SIG-M5 treated with dmso at 0.1 percent for 504 hours (cell line): ENCODE measurements around the gene CD244.
"Not testable (repeated sequence)": the region's sequence is repeated elsewhere in the genome, so short reads cannot be mapped to it uniquely, and the experiment has no call there.

ENCODE experiments used
- DNase-seq: peaks from one replicate; lab custom pipeline; 2025; ENCODE audit not compliant: unreplicated experiment; lab: John Stamatoyannopoulos, UW

CD244 gene

DNA sequence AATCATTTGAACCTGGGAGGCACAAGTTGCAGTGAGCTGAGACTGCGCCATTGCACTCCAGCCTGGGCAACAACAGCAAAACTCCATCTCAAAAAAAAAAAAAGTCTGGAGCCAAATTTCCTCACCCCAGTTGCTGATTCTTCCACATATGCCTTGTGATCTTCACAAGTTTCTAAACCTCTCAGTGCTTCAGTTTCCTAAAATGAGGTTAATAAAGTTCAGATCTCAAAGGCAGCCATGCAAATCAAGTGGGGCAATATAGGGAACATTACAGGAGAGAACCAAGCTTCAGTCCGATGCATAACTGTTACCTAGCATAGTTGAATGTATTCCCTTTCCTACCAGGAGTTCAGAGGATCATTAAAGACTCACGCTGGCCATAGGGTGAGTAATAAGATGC lies 17.5 kb upstream of the CD244 start:
- DNase-seq, result no peak

GRCh38 chr1:160879056-160879455 lies 16.4 kb upstream of the CD244 start:
- no peak for DNase-seq

- peak; percentile 52 for DNase-seq
Measured at GRCh38 chr1:160877221-160877620, 14.5 kb upstream of the CD244 start.

GRCh38 chr1:160876311-160876710 lies 13.6 kb upstream of the CD244 start:
- DNase-seq, result no peak

GRCh38 chr1:160875591-160875990 lies 12.9 kb upstream of the CD244 start:
- peak; percentile 35 for DNase-seq

DNA sequence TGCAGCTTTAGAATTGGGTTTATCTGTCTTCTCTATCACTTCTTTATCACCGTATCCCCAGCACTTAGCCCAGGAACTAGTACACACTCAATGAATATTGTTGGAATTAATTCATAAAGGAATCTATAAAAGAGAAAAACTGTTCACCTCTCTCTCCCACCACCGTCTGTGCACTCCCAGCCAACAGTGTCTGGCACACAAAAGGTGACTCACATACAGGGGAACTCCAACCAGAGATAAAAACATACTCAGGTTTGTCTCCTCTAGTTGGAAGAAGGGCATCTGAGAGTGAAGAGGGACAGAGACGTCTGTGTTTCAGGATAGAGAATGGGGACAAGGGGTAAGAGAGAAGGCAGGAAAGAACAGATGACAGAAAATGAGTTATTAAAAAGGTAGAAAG lies 12.2 kb upstream of the CD244 start:
- DNase-seq, result no peak

- peak; percentile 66 for DNase-seq
Measured at GRCh38 chr1:160868141-160868540, 5.5 kb upstream of the CD244 start.

- not testable (repeated sequence) for DNase-seq
Measured at GRCh38 chr1:160867651-160868050, 5.0 kb upstream of the CD244 start.

DNA sequence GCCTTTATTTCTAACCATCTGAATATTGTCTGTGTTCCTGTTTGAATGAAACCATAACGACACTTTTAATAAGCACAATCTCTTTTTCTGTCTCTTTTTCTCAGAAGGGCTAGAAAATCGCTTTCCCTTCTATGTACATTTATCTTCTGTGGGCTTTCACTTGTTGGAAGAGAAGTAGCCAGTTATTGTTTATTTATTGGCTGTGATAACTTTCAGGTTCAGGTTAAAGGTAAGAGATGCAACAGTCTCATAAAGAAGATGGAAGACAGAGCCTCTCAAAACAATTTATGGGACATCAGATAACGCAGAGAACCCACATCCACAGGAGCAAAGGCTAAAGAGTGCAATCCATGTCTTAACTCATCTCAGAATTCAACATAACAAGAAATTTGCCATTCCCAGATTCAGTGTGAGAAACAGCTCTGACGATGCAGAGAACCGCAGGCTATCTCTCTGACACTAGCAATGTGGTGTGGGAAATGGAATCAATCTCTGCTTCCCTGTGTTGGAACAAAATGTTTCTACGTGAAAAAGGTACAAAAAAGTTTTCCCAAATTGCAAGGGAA lies 4.1 kb upstream of the CD244 start:
- DNase-seq, result no peak

DNA sequence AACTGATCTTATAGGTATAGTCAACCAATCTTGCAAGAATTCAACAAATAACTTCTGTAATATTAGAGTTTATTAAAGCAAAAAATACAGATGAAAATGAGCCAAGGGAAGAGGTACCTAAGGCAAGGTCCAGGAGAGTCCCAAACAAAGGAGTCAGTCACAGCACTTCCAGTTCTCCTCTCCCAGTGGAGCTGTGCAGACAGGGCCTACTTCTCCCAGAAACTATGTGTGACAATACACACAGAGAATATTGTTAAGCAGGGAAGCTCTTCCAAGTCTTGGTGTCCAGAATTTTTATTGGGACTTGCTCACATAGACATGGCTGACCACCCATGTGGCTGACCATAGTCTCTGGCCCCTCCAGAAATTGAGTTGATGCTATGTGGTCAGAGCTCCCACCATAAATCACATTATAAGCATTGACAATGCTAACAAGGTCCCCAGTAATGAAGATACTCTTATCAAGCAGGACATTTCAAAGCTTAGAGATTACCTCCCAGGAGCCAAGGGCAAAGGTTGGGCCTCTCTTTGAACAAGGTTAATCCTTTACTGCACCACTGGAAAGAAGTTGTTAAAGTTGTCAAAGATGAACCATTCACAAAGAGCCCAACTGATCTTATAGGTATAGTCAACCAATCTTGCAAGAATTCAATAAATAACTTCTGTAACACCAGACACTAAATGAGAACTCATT lies 3.5 kb upstream of the CD244 start:
- no peak for DNase-seq

GRCh38 chr1:160865337-160865736 lies 2.6 kb upstream of the CD244 start:
- DNase-seq, result no peak

DNA sequence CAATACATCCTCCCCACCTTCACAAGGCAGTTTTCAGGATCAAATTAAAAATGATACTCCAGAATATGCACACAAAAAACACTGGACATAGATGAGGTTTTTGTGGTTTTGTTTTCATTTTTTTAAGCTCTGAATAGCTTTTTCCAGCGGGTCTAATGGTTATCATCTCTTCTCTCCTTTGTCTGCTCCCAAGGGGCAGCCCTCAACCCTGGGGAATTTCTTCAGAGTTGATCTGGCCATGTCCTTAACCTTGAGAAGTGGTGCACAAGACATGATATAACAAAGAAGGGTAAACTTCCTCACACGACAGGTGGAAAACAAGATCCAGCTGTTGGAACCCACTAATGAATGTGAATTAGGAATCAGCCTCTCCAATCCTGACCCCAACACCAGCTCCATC lies 1.5 kb upstream of the CD244 start:
- DNase-seq, result no peak

- peak; percentile 91 for DNase-seq
Measured at GRCh38 chr1:160863774-160864131, 1.1 kb upstream of the CD244 start.

DNA sequence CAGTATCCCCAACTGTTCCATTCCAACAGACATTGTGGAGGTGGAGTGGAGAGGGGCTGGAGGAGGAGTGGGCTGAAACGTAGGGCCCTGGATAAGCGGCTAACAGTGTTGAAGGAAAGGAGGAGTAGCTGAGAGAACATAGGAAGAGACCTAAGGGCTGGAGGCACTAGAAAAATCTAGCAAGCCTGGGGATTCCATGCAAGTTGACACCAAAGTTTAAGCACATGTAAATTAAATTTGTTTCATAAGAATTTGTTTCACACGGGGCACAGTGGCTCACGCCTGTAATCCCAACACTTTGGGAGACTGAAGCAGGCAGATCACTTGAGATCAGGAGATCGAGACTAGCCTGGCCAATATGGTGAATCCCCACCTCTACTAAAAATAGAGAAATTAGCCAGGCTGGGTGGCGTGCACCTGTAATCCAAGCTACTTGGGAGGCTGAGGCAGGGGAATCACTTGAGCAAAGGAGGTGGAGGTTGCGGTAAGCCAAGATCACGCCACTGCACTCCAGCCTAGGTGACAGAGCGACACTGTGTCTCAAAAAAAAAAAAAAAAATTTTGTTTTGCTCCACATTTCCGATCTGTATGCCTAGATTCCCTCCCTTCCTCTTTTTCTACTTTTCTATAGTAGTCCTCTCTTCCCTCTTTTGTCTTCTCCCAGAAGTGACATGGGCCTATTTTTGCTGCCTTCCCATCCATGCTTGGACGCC lies 530 bp upstream of the CD244 start:
- peak; percentile 89 for DNase-seq

DNA sequence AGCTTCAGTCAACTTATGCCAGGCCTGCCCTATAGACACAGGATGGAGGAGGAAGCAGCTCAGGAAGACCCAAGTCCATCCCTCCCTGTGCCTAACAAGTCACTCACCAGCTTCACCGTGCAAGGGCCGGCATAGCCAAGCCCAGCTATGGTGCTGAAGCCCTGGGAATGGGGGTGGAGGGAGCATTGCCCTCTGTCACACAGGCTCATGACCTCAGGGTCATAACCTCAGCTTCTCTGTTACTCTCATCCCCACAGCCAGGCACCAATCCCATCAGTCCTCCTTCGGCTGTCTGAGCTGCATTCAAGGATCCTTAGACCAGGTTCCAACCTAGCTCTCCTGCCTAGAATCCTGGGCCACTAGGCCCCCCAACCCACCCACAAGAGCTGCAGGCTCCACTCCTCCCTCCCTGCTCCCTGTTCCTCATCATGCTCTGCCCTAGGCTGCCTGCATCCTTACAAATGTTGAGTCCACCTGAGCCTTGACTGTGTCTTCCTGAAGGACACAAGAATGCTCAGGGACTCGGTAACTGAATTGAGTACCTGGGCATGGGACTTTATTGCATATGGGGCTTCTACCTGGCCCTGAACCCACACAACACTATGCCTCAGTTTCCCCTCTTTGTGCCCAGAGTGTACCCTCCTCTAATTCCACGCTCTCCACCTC lies 1.7 kb downstream of the CD244 start:
- DNase-seq, result no peak

DNA sequence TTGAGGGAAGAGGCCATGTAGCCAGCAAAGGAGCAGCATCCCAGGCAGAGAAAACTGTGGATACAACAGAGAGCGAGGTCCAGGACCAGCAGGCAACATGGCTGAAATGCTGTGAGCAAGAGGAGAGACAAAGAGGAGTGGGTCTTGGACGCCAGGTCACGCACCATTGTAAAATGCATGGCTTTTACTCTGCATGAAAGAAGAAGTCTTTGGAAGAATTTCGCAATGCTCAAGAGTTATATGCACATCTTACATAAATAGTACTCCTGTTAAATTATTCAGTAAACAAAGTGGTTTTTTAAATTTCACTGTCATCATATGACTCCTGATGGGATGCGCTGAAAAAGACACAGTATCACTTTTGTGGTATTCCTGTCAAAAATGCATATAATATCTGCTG lies 3.5 kb downstream of the CD244 start:
- peak; percentile 88 for DNase-seq

- no peak for DNase-seq
Measured at GRCh38 chr1:160858507-160858906, 4.2 kb downstream of the CD244 start.

DNA sequence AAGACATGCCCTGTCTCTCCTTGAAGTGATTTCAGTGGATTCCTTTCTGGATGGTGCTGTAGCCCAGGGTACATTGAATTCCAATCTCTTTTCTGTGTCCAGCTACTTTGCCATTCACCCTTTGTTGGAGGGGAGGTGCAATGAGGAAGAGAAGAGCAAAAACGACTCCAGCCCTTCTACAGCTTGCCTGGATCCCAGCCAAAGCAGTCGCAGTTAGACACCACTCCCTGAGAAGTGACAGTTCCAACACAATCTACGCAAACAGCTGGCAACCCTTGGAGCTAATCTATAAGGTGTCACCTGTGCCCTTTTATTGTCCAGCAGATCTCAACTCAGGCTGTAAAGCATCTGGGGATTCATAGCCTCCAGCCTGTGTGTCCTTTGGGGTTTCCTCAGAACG lies 4.6 kb downstream of the CD244 start:
- DNase-seq, result no peak

DNA sequence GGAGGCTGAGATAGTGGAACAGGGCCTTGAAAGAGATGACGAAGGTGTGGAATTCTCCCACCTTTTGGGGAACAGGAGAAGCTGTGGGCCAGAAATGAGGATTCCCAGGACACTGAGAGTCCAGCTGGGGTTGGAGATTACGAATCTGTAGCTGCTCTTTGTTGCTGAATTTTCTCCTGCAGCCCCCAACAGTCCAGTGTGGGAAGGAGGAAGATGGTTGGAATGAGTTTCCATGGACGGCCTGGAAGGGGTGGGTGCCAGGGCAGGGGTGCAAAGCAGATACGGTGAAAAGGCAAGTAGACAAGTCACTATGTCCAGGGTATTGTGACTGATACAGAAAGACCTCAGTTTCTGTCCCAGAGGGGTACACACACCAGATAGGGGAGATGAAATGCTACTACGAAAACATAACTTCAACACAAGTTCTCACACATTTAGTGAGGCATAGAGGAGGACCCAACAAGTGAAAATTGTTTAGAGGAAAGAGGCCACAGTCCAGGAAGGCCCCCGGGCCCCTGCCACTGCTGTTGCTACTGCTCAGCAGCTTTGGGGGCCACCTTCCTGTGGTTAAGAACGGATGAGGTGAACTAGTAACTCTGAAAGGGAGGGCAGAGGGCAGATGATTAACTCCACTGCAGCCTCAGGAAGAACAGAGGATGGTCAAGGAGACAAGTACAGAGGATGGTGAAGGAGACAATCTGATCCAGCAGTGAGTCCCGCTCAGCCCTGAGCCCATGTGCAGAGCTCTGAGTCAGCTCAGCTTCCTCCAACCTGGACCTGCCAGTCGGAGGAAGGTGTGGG lies 7.3 kb downstream of the CD244 start:
- no peak for DNase-seq

DNA sequence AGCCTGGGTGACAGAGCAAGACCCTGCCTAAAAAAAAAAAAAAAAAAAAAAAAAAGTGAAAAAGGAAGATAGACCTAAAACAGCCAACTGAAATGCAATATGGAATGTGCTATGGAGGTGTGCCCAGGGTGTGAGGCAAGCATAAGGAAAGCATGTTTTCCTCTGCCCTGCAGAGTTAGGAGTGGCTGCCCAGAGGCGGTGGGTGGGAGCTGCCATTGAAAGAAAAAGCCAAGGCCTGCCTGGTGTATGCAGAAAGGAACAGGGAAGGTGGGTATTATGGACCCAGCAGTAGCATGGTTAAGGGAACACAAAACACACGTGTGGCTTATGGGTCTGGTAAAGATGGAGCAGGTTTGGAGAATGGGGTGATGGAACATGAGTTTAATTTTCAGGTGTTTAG lies 8.9 kb downstream of the CD244 start:
- DNase-seq, result no peak

DNA sequence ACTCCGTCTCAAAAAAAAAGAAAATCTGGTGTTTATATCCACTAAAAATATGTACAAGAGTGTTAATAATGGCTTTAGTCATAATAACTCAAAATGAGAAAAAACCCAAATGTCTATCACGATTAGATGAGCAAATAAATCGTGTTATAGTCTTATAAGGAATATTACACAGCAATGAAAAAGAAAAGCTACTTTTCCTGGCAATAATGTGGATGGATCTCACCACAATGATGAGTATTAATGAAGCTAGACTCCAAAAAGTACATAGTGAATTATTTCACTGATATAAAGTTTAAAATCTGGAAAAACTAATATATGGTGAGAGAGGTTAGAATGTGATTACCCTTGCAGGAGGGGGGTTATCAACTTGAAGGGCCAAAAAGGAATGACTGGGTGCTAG lies 9.7 kb downstream of the CD244 start:
- no peak for DNase-seq
